Brain microvascular endothelial cell (primary cell): ENCODE data around the gene CNPY1.

Experiments used
- DNase-seq: peaks from one replicate; pipeline ENCODE4 v3.0.0-alpha.2; 2020
- H3K27ac ChIP-seq: fragments of 250-450 bp; sonication (Bioruptor Pico); 2 replicates; pipeline ENCODE4 v1.5.1; 2020; ENCODE audit warnings: mild to moderate bottlenecking, moderate library complexity
- H3K27me3 ChIP-seq: fragments of 250-450 bp; sonication (Bioruptor Pico); replicated peaks from 2 replicates; pipeline ENCODE4 v1.5.1; 2020; ENCODE audit warnings: mild to moderate bottlenecking
- H3K36me3 ChIP-seq: fragments of 250-450 bp; sonication (Bioruptor Pico); replicated peaks from 2 replicates; pipeline ENCODE4 v1.5.1; 2020; ENCODE audit warnings: mild to moderate bottlenecking
- H3K4me3 ChIP-seq: 2 replicates; pipeline ENCODE4 v1.5.1; 2011; ENCODE audit warnings: low read depth, mild to moderate bottlenecking, control low read depth, low read length, moderate library complexity
- in situ Hi-C: cut with HindIII; loops from 2 replicates; pipeline ENCODE4 v1.10.0; 2017; ENCODE audit warnings: low sequenced_read_pairs, low pct_ligation_motif_present
- TF ChIP-seq, protein P1 (sequence below): IDR thresholded peaks from 2 replicates; pipeline ENCODE4 v1.5.1; 2011; ENCODE audit warnings: low read depth, mild to moderate bottlenecking, moderate library complexity, low read length, control low read depth, inconsistent platforms; ENCODE audit errors: missing control alignments

Gene CNPY1

DNA sequence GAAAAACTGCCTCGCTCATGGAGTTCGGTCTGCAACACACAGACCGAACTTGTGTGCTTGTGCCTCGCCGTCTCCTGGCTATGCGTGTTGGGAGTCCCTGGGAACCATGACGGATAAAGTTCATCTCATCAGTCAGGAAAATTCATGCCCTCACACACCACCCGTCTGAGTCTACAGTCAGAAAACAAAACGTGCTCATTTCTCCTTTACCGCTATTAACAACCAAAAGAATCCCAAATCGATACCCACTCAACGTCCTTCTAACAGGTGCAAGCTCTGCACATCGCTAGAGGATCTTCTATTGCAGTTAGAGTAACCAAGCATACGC lies 13.6 kb downstream of the CNPY1 start:
- Histone ChIP-seq H3K36me3 (no peaks in the 10 kb centered on the region), H3K27me3 (peaks cover 42% of the 10 kb centered on the region), H3K27ac (no peak overlapping the region), H3K4me3 (no peak overlapping the region)
- in situ Hi-C loops, result no loop called here
- no peak for DNase-seq
- TF ChIP-seq, protein P1, sequence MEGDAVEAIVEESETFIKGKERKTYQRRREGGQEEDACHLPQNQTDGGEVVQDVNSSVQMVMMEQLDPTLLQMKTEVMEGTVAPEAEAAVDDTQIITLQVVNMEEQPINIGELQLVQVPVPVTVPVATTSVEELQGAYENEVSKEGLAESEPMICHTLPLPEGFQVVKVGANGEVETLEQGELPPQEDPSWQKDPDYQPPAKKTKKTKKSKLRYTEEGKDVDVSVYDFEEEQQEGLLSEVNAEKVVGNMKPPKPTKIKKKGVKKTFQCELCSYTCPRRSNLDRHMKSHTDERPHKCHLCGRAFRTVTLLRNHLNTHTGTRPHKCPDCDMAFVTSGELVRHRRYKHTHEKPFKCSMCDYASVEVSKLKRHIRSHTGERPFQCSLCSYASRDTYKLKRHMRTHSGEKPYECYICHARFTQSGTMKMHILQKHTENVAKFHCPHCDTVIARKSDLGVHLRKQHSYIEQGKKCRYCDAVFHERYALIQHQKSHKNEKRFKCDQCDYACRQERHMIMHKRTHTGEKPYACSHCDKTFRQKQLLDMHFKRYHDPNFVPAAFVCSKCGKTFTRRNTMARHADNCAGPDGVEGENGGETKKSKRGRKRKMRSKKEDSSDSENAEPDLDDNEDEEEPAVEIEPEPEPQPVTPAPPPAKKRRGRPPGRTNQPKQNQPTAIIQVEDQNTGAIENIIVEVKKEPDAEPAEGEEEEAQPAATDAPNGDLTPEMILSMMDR, result no peak

DNA sequence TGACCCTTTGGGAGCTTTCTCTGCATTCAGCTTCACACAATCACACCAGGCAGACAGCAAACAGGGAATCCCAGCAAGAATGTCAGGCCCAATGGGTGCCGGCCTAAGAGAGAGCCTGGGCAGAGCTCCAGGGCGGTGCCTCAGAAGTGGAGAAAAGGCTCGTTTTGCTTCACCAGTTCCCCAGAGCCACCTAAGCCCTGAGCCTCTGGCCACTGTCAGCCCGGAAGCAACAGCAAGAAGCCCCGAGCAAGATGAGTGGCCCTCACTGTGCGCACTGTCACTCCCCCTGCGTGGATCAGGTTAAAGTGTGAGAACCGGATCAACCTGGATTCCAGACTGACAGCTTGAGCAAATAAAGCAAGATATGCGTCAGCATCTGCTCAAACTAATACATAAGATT lies 14.7 kb downstream of the CNPY1 start:
- in situ Hi-C loops, result no loop called here
- no peak overlapping the region for H3K4me3 ChIP-seq
- H3K27me3 ChIP-seq, result peaks cover 42% of the 10 kb centered on the region
- DNase-seq, result no peak
- TF ChIP-seq, protein P1, result no peak
- no peak overlapping the region for H3K27ac ChIP-seq
- no peaks in the 10 kb centered on the region for H3K36me3 ChIP-seq

DNA sequence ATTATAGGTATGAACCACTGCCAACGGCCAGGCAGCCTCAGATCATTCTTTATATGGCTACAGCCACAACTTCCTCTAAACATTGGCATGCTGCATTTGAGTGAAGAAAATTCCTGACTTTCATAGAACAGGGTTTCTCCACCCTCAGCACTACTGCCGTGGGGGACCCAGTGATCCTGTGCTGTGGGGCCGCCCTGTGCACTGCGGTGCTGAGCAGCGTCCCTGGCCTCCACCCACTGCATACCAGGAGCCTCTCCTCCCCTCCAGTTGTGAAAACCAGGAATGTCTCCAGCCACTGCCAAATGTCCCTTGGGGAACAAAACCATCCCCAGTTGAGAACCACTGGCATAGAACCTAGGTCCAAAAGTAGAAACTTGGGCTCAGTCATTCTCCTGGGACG lies 15.8 kb downstream of the CNPY1 start:
- in situ Hi-C loops, result no loop called here
- peaks cover 42% of the 10 kb centered on the region for H3K27me3 ChIP-seq
- no peak overlapping the region for H3K4me3 ChIP-seq
- DNase-seq, result no peak
- TF ChIP-seq, protein P1, result no peak
- no peak overlapping the region for H3K27ac ChIP-seq
- H3K36me3 ChIP-seq, result no peaks in the 10 kb centered on the region

DNA sequence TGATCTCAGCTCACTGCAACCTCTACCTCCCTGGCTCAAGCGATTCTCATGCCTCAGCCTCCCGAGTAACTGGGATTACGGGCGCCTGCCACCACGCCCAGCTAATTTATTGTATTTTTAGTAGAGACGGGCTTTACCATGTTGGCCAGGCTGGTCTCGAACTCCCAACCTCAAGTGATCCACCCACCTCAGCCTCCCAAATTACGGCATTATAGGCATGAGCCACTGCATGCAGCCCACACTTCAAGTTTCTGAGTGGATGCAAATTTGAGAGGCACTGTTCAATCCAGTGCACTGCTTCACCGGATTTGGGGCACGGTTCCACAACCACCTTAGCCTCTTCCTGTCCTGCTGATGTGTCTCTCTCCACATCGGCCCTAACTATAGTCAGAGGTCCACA lies 16.5 kb downstream of the CNPY1 start:
- no peak overlapping the region for H3K27ac ChIP-seq
- H3K4me3 ChIP-seq, result no peak overlapping the region
- DNase-seq, result no peak
- in situ Hi-C loops, result no loop called here
- no peaks in the 10 kb centered on the region for H3K36me3 ChIP-seq
- TF ChIP-seq, protein P1, result no peak
- peaks cover 42% of the 10 kb centered on the region for H3K27me3 ChIP-seq

DNA sequence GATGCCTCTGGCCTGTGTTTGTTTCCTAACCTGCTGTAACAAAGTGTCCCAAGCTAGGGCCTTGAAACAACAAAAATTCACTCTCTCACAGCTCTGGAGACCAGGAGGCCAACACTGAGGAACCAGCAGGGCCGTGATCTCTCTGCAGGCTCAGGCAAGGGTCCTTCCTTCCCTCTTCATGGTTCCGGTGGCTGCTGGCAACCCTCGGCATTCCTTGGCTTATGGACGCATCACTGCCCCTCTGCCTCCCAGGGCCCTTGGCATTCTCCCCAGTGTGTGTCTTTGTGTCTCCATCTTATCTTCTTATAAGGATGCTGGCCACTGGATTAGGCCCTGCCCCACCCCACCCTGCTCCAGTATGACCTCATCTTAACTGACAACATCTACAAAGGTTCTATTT lies 17.0 kb downstream of the CNPY1 start:
- no peaks in the 10 kb centered on the region for H3K36me3 ChIP-seq
- no peak overlapping the region for H3K4me3 ChIP-seq
- TF ChIP-seq, protein P1, result no peak
- in situ Hi-C loops, result no loop called here
- no peak for DNase-seq
- no peak overlapping the region for H3K27ac ChIP-seq
- peaks cover 37% of the 10 kb centered on the region for H3K27me3 ChIP-seq

DNA sequence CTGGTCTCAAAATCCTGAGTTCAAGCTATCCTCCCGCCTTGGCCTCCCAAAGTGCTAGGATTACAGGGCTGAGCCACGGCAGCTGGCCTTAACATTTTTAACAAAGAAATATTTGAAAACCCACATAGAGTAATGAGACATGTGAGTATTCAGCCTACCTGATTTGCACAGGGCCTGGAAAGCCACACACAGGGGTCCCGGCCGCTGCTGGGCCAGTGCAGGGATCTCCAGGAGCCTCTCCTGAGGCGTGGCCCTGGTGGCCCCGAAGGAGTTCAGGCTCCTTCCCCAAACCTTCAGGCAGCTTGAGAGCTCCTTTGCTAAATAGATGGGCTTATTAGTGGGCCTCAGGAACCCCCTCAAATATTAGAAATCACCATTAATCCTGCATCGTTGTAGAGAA lies 18.7 kb downstream of the CNPY1 start:
- TF ChIP-seq, protein P1, result no peak
- Histone ChIP-seq H3K27me3 (peaks cover 21% of the 10 kb centered on the region), H3K4me3 (no peak overlapping the region), H3K36me3 (no peaks in the 10 kb centered on the region), H3K27ac (no peak overlapping the region)
- in situ Hi-C loops, result no loop called here
- DNase-seq, result no peak
